A549 treated with AZD9567 at 1 μM for 4 hours (cell line): ENCODE results near the gene ATAD3B. TPM values are rescaled to one million over a fixed set of nuclear protein-coding genes. Genes with fewer than 3 reads are reported as not detected.

Source experiments
- total RNA-seq: library from RNA; stranded (reverse); fragments of 200-300 nt; extraction: Qiagen RNA extraction; gene quantifications from 5 replicates; pipeline ENCODE4 v1.2.3, GENCODE V29; 2022; ENCODE audit not compliant: insufficient read depth

ATAD3B gene
- total RNA-seq = 0.86 to 3.6 TPM (median 3.2 TPM) in 5 replicates

GRCh38 chr1:1471389-1472052, at the start of gene ATAD3B:
Gene ATAD3B, plus strand, starts transcription at chr1:1471765. Its CDS starts 120 bp downstream, at chr1:1471885.

GRCh38 chr1:1435106-1435903, 36.3 kb upstream of the ATAD3B start, which contains the start of gene VWA1:
Gene VWA1, plus strand, starts transcription at chr1:1435690. Its CDS starts 59 bp downstream, at chr1:1435749.

GRCh38 chr1:1449099-1449739, 22.3 kb upstream of the ATAD3B start, which contains the start of gene ATAD3C:
Gene ATAD3C, plus strand, starts transcription at chr1:1449689. Its CDS starts 995 bp downstream, at chr1:1450684.

GRCh38 chr1:1511533-1512285, 40.1 kb downstream of the ATAD3B start, which contains the start of gene ATAD3A:
Gene ATAD3A, plus strand, starts transcription at chr1:1512162. Its CDS starts 107 bp downstream, at chr1:1512269.

GRCh38 chr1:1540090-1540817, 68.7 kb downstream of the ATAD3B start, which contains the start of gene TMEM240:
Gene TMEM240, minus strand, starts transcription at chr1:1540624. Its CDS starts 278 bp downstream, at chr1:1540346.

Other genes starting within 250 kb of the ATAD3B start
- 104 to 133 TPM (median 126 TPM) in 5 replicates for gene SDF4, start 239.8 kb upstream of the ATAD3B start, total RNA-seq
- gene B3GALT6, start 239.5 kb upstream of the ATAD3B start, total RNA-seq = 13.1 to 18.5 TPM (median 15.8 TPM) in 5 replicates
- gene C1QTNF12, start 225.0 kb upstream of the ATAD3B start, total RNA-seq = 1.1 to 1.6 TPM (median 1.5 TPM) in 4 of 5 replicates, not detected in the other
- gene UBE2J2, start 197.9 kb upstream of the ATAD3B start, total RNA-seq = 44.2 to 51.4 TPM (median 48.2 TPM) in 5 replicates
- gene SCNN1D, start 191.3 kb upstream of the ATAD3B start, total RNA-seq = 1.1 to 18.6 TPM (median 1.4 TPM) in 5 replicates
- 6.6 to 21.5 TPM (median 19.8 TPM) in 5 replicates for gene ACAP3, start 163.8 kb upstream of the ATAD3B start, total RNA-seq
- 12.9 to 26.3 TPM (median 24.1 TPM) in 5 replicates for gene PUSL1, start 163.2 kb upstream of the ATAD3B start, total RNA-seq
- 55.6 to 67.7 TPM (median 66.1 TPM) in 5 replicates for gene INTS11, start 147.1 kb upstream of the ATAD3B start, total RNA-seq
- gene CPTP, start 147.0 kb upstream of the ATAD3B start, total RNA-seq = 18.5 to 24.0 TPM (median 22.6 TPM) in 5 replicates
- 0.09 to 0.24 TPM (median 0.17 TPM) in 4 of 5 replicates, not detected in the other for gene TAS1R3, start 140.5 kb upstream of the ATAD3B start, total RNA-seq
- gene DVL1, start 122.3 kb upstream of the ATAD3B start, total RNA-seq = 38.9 to 68.4 TPM (median 63.4 TPM) in 5 replicates
- gene MXRA8, start 113.2 kb upstream of the ATAD3B start, total RNA-seq = 0.13 to 3.5 TPM (median 0.20 TPM) in 4 of 5 replicates, not detected in the other
- gene AURKAIP1, start 96.6 kb upstream of the ATAD3B start, total RNA-seq = 105 to 181 TPM (median 175 TPM) in 5 replicates
- 32.2 to 72.8 TPM (median 64.8 TPM) in 5 replicates for gene CCNL2, start 72.4 kb upstream of the ATAD3B start, total RNA-seq
- gene MRPL20, start 64.5 kb upstream of the ATAD3B start, total RNA-seq = 133 to 140 TPM (median 135 TPM) in 5 replicates
- gene ANKRD65, start 50.5 kb upstream of the ATAD3B start, total RNA-seq = 0.06 to 0.10 TPM in 2 of 5 replicates, not detected in the others
- gene VWA1, start 36.1 kb upstream of the ATAD3B start, total RNA-seq = 8.4 to 16.5 TPM (median 15.0 TPM) in 5 replicates
- gene ATAD3C, start 22.1 kb upstream of the ATAD3B start, total RNA-seq = not detected in 5 replicates
- gene ATAD3A, start 40.4 kb downstream of the ATAD3B start, total RNA-seq = 27.2 to 40.3 TPM (median 38.7 TPM) in 5 replicates
- 0.29 to 0.60 TPM (median 0.46 TPM) in 4 of 5 replicates, not detected in the other for gene TMEM240, start 68.9 kb downstream of the ATAD3B start, total RNA-seq
- gene SSU72, start 103.1 kb downstream of the ATAD3B start, total RNA-seq = 88.5 to 97.7 TPM (median 95.6 TPM) in 5 replicates
- 3.9 to 8.7 TPM (median 7.5 TPM) in 5 replicates for gene FNDC10, start 128.4 kb downstream of the ATAD3B start, total RNA-seq
- gene MIB2, start 143.7 kb downstream of the ATAD3B start, total RNA-seq = 13.7 to 23.9 TPM (median 21.8 TPM) in 5 replicates
- gene MMP23B, start 160.4 kb downstream of the ATAD3B start, total RNA-seq = 0.53 to 0.73 TPM (median 0.71 TPM) in 4 of 5 replicates, not detected in the other
- gene CDK11B, start 187.2 kb downstream of the ATAD3B start, total RNA-seq = 18.6 to 26.2 TPM (median 25.1 TPM) in 5 replicates
- 10.2 to 13.3 TPM (median 12.6 TPM) in 5 replicates for gene SLC35E2B, start 221.0 kb downstream of the ATAD3B start, total RNA-seq